Liver (tissue), 9 donors: ENCODE measurements around the gene TNPO2. TPM values are rescaled to one million over a fixed set of nuclear protein-coding genes. Genes with fewer than 3 reads are reported as not detected.

Source experiments
- DNase-seq: peaks from one replicate; pipeline ENCODE4 v3.0.0-alpha.2; 2017; ENCODE audit warnings: low spot score
- H3K27ac ChIP-seq, 2 donors: one replicate each; pipeline ENCODE4 v1.7.0; 2013; ENCODE audit warnings: inconsistent platforms in 2 of 2, low read length in 2 of 2, control low read depth in 1 of 2, low read depth in 1 of 2, mild to moderate bottlenecking in 1 of 2
- H3K27me3 ChIP-seq, 4 donors: one replicate each; pipeline versions ENCODE4 v1.6.1 to v1.7.0; 2013; ENCODE audit warnings: low read length in 3 of 4, inconsistent platforms in 1 of 4, mild to moderate bottlenecking in 1 of 4, moderate library complexity in 1 of 4; ENCODE audit not compliant: control insufficient read depth in 4 of 4, insufficient read depth in 4 of 4
- H3K36me3 ChIP-seq, 4 donors: one replicate each; pipeline versions ENCODE4 v1.6.1 to v1.7.0; 2013; ENCODE audit warnings: low read length in 3 of 4, mild to moderate bottlenecking in 3 of 4, low read depth in 1 of 4, moderate library complexity in 1 of 4; ENCODE audit not compliant: control insufficient read depth in 4 of 4, insufficient read depth in 3 of 4
- H3K4me1 ChIP-seq, 4 donors: one replicate each; pipeline versions ENCODE4 v1.6.1 to v1.7.0; 2013; ENCODE audit warnings: low read length in 3 of 4, mild to moderate bottlenecking in 3 of 4, moderate library complexity in 1 of 4; ENCODE audit not compliant: control insufficient read depth in 4 of 4, insufficient read depth in 4 of 4
- H3K4me3 ChIP-seq, 3 donors: one replicate each; pipeline versions ENCODE4 v1.6.1 to v1.7.0; 2013; ENCODE audit warnings: low read length in 3 of 3, control low read depth in 1 of 3, low read depth in 1 of 3, mild to moderate bottlenecking in 1 of 3
- H3K9ac ChIP-seq, 2 donors: one replicate each; pipeline ENCODE4 v1.7.0; 2013; ENCODE audit warnings: low read length in 2 of 2, mild to moderate bottlenecking in 2 of 2, moderate library complexity in 2 of 2, control low read depth in 1 of 2, low read depth in 1 of 2
- H3K9me3 ChIP-seq, 4 donors: one replicate each; pipeline versions ENCODE4 v1.6.1 to v1.7.0; 2013; ENCODE audit warnings: low read length in 3 of 4; ENCODE audit not compliant: control insufficient read depth in 4 of 4
- ATF3 ChIP-seq: IDR thresholded peaks from 2 replicates; pipeline ENCODE4 v1.6.1; 2016; ENCODE audit warnings: antibody characterized with exemption
- CTCF ChIP-seq: fragments of 150-350 bp; IDR thresholded peaks from 2 replicates; pipeline ENCODE4 v1.5.1; 2017; ENCODE audit warnings: improper control_type of control experiment, low read depth, low read length; ENCODE audit not compliant: missing input control
- EGR1 ChIP-seq, 2 donors: IDR thresholded peaks; 2 replicates each; pipeline ENCODE4 v1.6.1; 2016 to 2018; ENCODE audit warnings: antibody characterized with exemption in 2 of 2, low read depth in 2 of 2
- FOXA1 ChIP-seq: IDR thresholded peaks from 2 replicates; pipeline ENCODE4 v1.6.1; 2016; ENCODE audit warnings: antibody characterized with exemption
- FOXA2 ChIP-seq: IDR thresholded peaks from 2 replicates; pipeline ENCODE4 v1.6.1; 2016; ENCODE audit warnings: antibody characterized with exemption
- GABPA ChIP-seq, 2 donors: IDR thresholded peaks in 1 of 2; conservative IDR thresholded peaks in 1 of 2; 2 replicates each; pipeline ENCODE4 v1.6.1; 2016; ENCODE audit warnings: antibody characterized with exemption in 2 of 2, mild to moderate bottlenecking in 1 of 2, moderate library complexity in 1 of 2
- HNF4A ChIP-seq, 2 donors: conservative IDR thresholded peaks; 2 replicates each; pipeline ENCODE4 v1.6.1; 2016; ENCODE audit warnings: antibody characterized with exemption in 2 of 2, mild to moderate bottlenecking in 2 of 2
- HNF4G ChIP-seq: IDR thresholded peaks from 2 replicates; pipeline ENCODE4 v1.6.1; 2016; ENCODE audit warnings: antibody characterized with exemption
- JUND ChIP-seq, 2 donors: IDR thresholded peaks; 2 replicates each; pipeline ENCODE4 v1.6.1; 2016; ENCODE audit warnings: antibody characterized with exemption in 2 of 2
- MAX ChIP-seq: IDR thresholded peaks from 2 replicates; pipeline ENCODE4 v1.6.1; 2016; ENCODE audit warnings: antibody characterized with exemption
- RAD21 ChIP-seq, 2 donors: IDR thresholded peaks; 2 replicates each; pipeline ENCODE4 v1.6.1; 2016; ENCODE audit warnings: antibody characterized with exemption in 2 of 2, mild to moderate bottlenecking in 2 of 2
- REST ChIP-seq: IDR thresholded peaks from 2 replicates; pipeline ENCODE4 v1.6.1; 2016; ENCODE audit warnings: antibody characterized with exemption, mild to moderate bottlenecking
- RXRA ChIP-seq, 2 donors: IDR thresholded peaks; 2 replicates each; pipeline ENCODE4 v1.6.1; 2017 to 2018; ENCODE audit warnings: antibody characterized with exemption in 2 of 2, mild to moderate bottlenecking in 1 of 2
- SP1 ChIP-seq: IDR thresholded peaks from 2 replicates; pipeline ENCODE4 v1.6.1; 2018; ENCODE audit warnings: antibody characterized with exemption, mild to moderate bottlenecking
- TAF1 ChIP-seq: conservative IDR thresholded peaks from 2 replicates; pipeline ENCODE4 v1.6.1; 2016; ENCODE audit warnings: antibody characterized with exemption, mild to moderate bottlenecking
- YY1 ChIP-seq: IDR thresholded peaks from 2 replicates; pipeline ENCODE4 v1.6.1; 2016; ENCODE audit warnings: antibody characterized with exemption, mild to moderate bottlenecking
- ZBTB33 ChIP-seq: IDR thresholded peaks from 2 replicates; pipeline ENCODE4 v1.6.1; 2016; ENCODE audit warnings: antibody characterized with exemption
- WGBS: extraction: QIAGEN DNeasy Blood & Tissue Kit; methylation state at CpG from one replicate; pipeline ENCODE4 v1.1.7; 2013; 5-methylcytosine and 5-hydroxymethylcytosine counted together
- polyA plus RNA-seq, 2 donors: library from polyadenylated mRNA; stranded (reverse) in 1 of 2; unstranded in 1 of 2; fragments of 200-250 nt in 1 of 2; fragments of >200 nt in 1 of 2; fragmentation: Nextera tagmentation in 1 of 2; extraction: Ambion mirVana in 1 of 2; gene quantifications; one replicate each; pipeline versions ENCODE4 v1.2.1 to v1.2.3, GENCODE V29; 2013 to 2015
- total RNA-seq, 2 donors: library from RNA; depleted of rRNA; stranded (reverse); fragments of >200 nt; gene quantifications; one replicate each; pipeline ENCODE4 v1.2.3, GENCODE V29; 2014
- donor health status: healthy.
- donor health status: healthy.
- donor health status: healthy.
- donor health status: healthy.
- donor health status: healthy.

The TNPO2 gene
- total and polyA plus RNA-seq, 4 donors, result 6.3 to 22.2 (median 15.8) TPM

GRCh38 chr19:12752056-12752781 lies 28.5 kb upstream of the TNPO2 start:
- no peaks in the 10 kb centered on the region for H3K9me3 ChIP-seq
- H3K9ac ChIP-seq, result no peak overlapping the region
- H3K4me3 ChIP-seq, result no peak overlapping the region
- H3K27me3 ChIP-seq, result peaks cover 0 to 2% (median 0%) of the 10 kb centered on the region in 4 donors
- no peak overlapping the region for H3K27ac ChIP-seq
- no peaks in the 10 kb centered on the region for H3K4me1 ChIP-seq
- TF ChIP-seq ZBTB33 (no peak), HNF4A (conservative IDR thresholded peaks at IDR 0.05) (no peak), TAF1 (no peak), FOXA2 (no peak), FOXA1 (no peak), ATF3 (no peak), REST (no peak), HNF4G (no peak), RAD21 (IDR thresholded peaks at IDR 0.05) (no peak)
- no peak for DNase-seq
- peaks cover 3 to 7% (median 5%) of the 10 kb centered on the region in 4 donors for H3K36me3 ChIP-seq
- 79% methylated on average over 23 of the region's 23 CpGs for WGBS

GRCh38 chr19:12751635-12752034 lies 27.9 kb upstream of the TNPO2 start, which contains the start of gene BEST2:
Gene BEST2 (plus strand): TSS chr19:12751791. CDS start chr19:12752593, 802 bp downstream.
- Histone ChIP-seq H3K27ac (no peak within 1 kb of the TSS), H3K27me3 (peaks cover 0 to 2% (median 0%) of the 10 kb centered on the region in 4 donors), H3K4me3 (no peak within 1 kb of the TSS), H3K9me3 (no peaks in the 10 kb centered on the region), H3K36me3 (peaks cover 4 to 10% (median 7%) of the 10 kb centered on the region in 4 donors), H3K9ac (no peak within 1 kb of the TSS), H3K4me1 (no peaks in the 10 kb centered on the region)
- 44% methylated on average over 14 of the region's 14 CpGs for WGBS
- no peak for DNase-seq
- TF ChIP-seq ATF3 (no peak), HNF4A (conservative IDR thresholded peaks at IDR 0.05) (no peak), JUND (IDR thresholded peaks at IDR 0.05) (no peak), EGR1 (IDR thresholded peaks at IDR 0.05; ENCODE audit: low read depth in 2 of 2) (no peak), ZBTB33 (no peak), HNF4G (no peak), CTCF (no peak), RXRA (IDR thresholded peaks at IDR 0.05) (no peak), TAF1 (no peak), FOXA1 (no peak), GABPA (IDR thresholded peaks at IDR 0.05 in 1 of 2, conservative IDR thresholded peaks at IDR 0.05 in 1 of 2) (no peak), YY1 (no peak), SP1 (no peak), MAX (no peak)
